Immature natural killer cell (primary cell): Measurements from ENCODE around the gene IGFBP1. TPM values are rescaled to one million over a fixed set of nuclear protein-coding genes. Genes with fewer than 3 reads are reported as not detected.
"Not testable (repeated sequence)": the region's sequence is repeated elsewhere in the genome, so short reads cannot be mapped to it uniquely, and the experiment has no call there.

Source experiments
- DNase-seq, 3 donors: peaks; one replicate each; pipeline ENCODE4 v3.0.0; 2022; ENCODE audit warnings: mixed read lengths in 1 of 3
- H3K27ac Mint-ChIP-seq, 6 donors: one replicate each; pipeline ENCODE4 v1.8.0; 2020; ENCODE audit warnings: mixed read lengths in 6 of 6, mild to moderate bottlenecking in 5 of 6, inconsistent platforms in 4 of 6, moderate library complexity in 3 of 6
- H3K27me3 Mint-ChIP-seq, 3 donors: one replicate each; pipeline ENCODE4 v1.8.0; 2020 to 2021; ENCODE audit warnings: low read depth in 3 of 3, mild to moderate bottlenecking in 3 of 3, mixed read lengths in 3 of 3, moderate library complexity in 3 of 3, inconsistent platforms in 1 of 3
- H3K36me3 Mint-ChIP-seq, 3 donors: one replicate each; pipeline ENCODE4 v1.8.0; 2020; ENCODE audit warnings: mixed read lengths in 3 of 3, inconsistent platforms in 2 of 3, mild to moderate bottlenecking in 2 of 3
- H3K4me1 Mint-ChIP-seq, 2 donors: one replicate each; pipeline ENCODE4 v1.8.0; 2020; ENCODE audit warnings: inconsistent platforms in 2 of 2, mild to moderate bottlenecking in 2 of 2, mixed read lengths in 2 of 2, moderate library complexity in 1 of 2
- H3K4me3 Mint-ChIP-seq, 5 donors: one replicate each; pipeline ENCODE4 v1.8.0; 2020; ENCODE audit warnings: mild to moderate bottlenecking in 5 of 5, mixed read lengths in 5 of 5, inconsistent platforms in 3 of 5, moderate library complexity in 3 of 5
- H3K9me3 Mint-ChIP-seq, 6 donors: one replicate each; pipeline ENCODE4 v1.8.0; 2020; ENCODE audit warnings: mild to moderate bottlenecking in 6 of 6, mixed read lengths in 6 of 6, inconsistent platforms in 4 of 6, moderate library complexity in 3 of 6
- polyA plus RNA-seq, 3 donors: library from polyadenylated mRNA; unstranded; fragments of 300-500 nt; fragmentation: Illumina TruSeq; gene quantifications; one replicate each; pipeline ENCODE4 v1.2.3, GENCODE V29; 2021

The IGFBP1 gene
- polyA plus RNA-seq, 3 donors from 2014 or later, result not detected

DNA sequence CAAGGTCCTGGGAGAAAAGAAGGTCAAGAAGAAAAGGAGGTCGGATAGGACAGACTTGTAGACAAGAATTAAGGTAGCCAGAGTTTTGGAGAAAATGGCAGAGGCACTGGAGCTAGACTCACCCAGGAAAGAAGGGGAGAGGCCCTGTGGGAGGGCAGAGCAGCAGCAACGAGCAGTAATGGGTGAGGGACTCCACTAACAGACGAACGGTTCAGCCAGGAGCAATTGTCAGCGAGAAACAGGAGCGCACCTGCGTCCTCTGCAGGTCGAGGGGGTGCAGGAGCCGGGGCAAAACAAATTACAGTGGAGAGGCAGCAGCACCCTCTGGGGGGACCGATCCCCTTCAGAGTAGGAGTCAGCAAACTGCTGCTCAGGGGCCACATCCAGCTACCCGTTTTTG lies 51.3 kb downstream of the IGFBP1 start:
- Mint-ChIP-seq H3K27ac (peak overlapping the region in 3 of 6 donors; percentile 71 to 96 (median 74)), H3K4me3 (peak overlapping the region; percentile 35 to 65 (median 44)), H3K4me1 (peaks cover 33 to 35% of the 10 kb centered on the region in 2 donors), H3K36me3 (no peaks in the 10 kb centered on the region), H3K27me3 (peaks cover 5 to 10% (median 9%) of the 10 kb centered on the region in 3 donors), H3K9me3 (peaks cover 0 to 16% (median 4%) of the 10 kb centered on the region in 6 donors)
- DNase-seq, result no peak

DNA sequence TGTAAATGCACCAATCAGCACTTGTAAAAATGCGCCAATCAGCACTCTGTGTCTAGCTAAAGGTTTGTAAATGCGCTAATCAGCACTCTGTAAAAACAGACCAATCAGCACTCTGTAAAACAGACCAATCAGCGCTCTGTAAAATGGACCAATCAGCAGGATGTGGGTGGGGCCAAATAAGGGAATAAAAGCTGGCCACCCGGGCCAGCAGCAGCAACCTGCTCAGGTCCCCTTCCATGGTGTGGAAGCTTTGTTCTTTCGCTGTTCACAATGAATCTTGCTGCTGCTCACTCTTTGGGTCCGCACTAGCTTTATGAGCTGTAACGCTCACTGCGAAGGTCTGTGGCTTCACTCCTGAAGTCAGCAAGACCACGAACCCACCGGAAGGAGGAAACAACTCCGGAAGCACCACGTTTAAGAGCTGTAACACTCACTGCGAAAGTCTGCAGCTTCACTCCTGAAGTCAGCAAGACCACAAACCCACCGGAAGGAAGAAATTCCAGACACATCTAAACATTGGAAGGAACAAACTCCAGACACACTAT lies 52.0 kb downstream of the IGFBP1 start:
- not testable (repeated sequence) for H3K36me3 Mint-ChIP-seq
- peaks cover 5 to 10% (median 9%) of the 10 kb centered on the region in 3 donors for H3K27me3 Mint-ChIP-seq
- H3K4me1 Mint-ChIP-seq, result peaks cover 33 to 35% of the 10 kb centered on the region in 2 donors

DNA sequence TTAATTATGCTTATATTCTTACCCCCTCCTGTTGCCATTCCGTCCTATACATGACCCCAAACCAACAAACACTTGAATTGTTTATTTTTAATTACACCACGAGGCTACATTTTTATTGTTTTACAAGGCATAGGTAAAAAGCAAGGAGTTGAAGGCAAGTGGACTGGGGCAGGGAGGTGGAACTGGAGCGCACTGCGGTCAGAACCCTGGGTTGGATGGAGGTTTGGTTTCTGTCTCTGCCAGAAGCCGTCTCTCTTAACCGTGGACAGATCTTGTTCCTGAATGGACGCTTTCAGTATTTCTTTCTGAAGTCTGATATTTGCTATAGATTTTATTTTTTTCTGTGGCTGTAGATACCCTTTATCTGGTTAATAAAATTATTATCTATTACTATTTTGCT lies 52.7 kb downstream of the IGFBP1 start:
- peaks cover 5 to 9% (median 9%) of the 10 kb centered on the region in 3 donors for H3K27me3 Mint-ChIP-seq
- H3K9me3 Mint-ChIP-seq, result peaks cover 0 to 16% (median 4%) of the 10 kb centered on the region in 6 donors
- DNase-seq, result no peak
- H3K27ac Mint-ChIP-seq, result peak overlapping the region; percentile 82 to 96 (median 88)
- no peaks in the 10 kb centered on the region for H3K36me3 Mint-ChIP-seq
- peak overlapping the region; percentile 73 to 94 (median 87) for H3K4me3 Mint-ChIP-seq
- peaks cover 33 to 38% of the 10 kb centered on the region in 2 donors for H3K4me1 Mint-ChIP-seq

More for the DNA sequence above, 52.0 kb downstream of the IGFBP1 start:
- peak; percentile 38 to 64 (median 48) for DNase-seq
- peaks cover 0 to 16% (median 4%) of the 10 kb centered on the region in 6 donors for H3K9me3 Mint-ChIP-seq
- peak overlapping the region; percentile 82 to 96 (median 88) for H3K27ac Mint-ChIP-seq
- peak overlapping the region; percentile 73 to 94 (median 87) for H3K4me3 Mint-ChIP-seq

Other genes starting within 250 kb of the IGFBP1 start
- not detected for gene CCDC201, start 15.4 kb upstream of the IGFBP1 start, polyA plus RNA-seq
- 1 to 10 TPM in 1 of 3 donors, under 1 TPM in 1, not detected in 1; 0.53 to 3.1 TPM for gene IGFBP3, start 32.8 kb downstream of the IGFBP1 start, polyA plus RNA-seq